Activated gamma-delta T cell treated with Interleukin-2 at 50 U/mL for 16 hours (primary cell): ENCODE results near the gene ORAI3.

Experiments used
- DNase-seq: peaks from one replicate; pipeline ENCODE4 v3.0.0-alpha.2; 2020

ORAI3 gene

GRCh38 chr16:30948667-30949649 is at the start of gene ORAI3:
TSS of gene ORAI3 (plus strand) at chr16:30949068. CDS start at chr16:30949290, 222 bp downstream.
- peak; percentile 38 for DNase-seq

DNA sequence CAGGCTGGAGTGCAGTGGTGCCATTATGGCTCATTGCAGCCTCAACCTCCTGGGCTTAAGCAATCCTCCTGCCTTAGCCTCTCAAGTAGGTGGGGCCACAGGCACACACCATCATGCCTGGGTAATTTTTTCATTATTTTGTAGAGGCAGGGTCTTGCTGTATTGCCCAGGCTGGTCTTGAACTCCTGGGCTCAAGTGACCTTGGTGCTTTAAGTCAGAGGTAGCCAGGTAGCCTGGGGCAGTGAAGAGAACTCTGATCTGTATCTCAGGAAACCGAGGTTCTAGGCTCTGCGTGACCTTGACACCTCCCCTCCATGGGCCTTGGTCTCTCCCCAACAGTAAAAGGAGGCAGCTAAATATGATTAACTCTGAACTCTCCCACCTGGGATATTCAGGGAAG is 49.1 kb upstream of the ORAI3 start:
- DNase-seq, result no peak

- no peak for DNase-seq
Measured at GRCh38 chr16:30900588-30900987, 48.3 kb upstream of the ORAI3 start.

GRCh38 chr16:30901201-30902028 is 47.5 kb upstream of the ORAI3 start:
- DNase-seq, result no peak

DNA sequence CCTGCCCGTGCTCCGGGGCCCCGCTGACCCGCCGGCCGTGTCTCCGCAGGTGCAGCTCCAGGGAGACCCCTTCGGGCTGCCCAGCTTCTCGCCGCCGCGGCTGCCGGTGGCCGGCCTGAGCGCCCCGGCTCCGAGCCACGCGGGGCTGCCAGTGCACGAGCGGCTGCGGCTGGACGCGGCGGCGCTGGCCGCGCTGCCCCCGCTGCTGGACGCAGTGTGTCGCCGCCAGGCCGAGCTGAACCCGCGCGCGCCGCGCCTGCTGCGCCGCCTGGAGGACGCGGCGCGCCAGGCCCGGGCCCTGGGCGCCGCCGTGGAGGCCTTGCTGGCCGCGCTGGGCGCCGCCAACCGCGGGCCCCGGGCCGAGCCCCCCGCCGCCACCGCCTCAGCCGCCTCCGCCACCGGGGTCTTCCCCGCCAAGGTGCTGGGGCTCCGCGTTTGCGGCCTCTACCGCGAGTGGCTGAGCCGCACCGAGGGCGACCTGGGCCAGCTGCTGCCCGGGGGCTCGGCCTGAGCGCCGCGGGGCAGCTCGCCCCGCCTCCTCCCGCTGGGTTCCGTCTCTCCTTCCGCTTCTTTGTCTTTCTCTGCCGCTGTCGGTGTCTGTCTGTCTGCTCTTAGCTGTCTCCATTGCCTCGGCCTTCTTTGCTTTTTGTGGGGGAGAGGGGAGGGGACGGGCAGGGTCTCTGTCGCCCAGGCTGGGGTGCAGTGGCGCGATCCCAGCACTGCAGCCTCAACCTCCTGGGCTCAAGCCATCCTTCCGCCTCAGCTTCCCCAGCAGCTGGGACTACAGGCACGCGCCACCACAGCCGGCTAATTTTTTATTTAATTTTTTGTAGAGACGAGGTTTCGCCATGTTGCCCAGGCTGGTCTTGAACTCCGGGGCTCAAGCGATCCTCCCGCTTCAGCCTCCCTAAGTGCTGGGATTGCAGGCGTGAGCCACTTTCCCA is 46.6 kb upstream of the ORAI3 start:
- peak; percentile 54 for DNase-seq

- DNase-seq, result no peak
Measured at GRCh38 chr16:30903002-30903401, 45.9 kb upstream of the ORAI3 start.

DNA sequence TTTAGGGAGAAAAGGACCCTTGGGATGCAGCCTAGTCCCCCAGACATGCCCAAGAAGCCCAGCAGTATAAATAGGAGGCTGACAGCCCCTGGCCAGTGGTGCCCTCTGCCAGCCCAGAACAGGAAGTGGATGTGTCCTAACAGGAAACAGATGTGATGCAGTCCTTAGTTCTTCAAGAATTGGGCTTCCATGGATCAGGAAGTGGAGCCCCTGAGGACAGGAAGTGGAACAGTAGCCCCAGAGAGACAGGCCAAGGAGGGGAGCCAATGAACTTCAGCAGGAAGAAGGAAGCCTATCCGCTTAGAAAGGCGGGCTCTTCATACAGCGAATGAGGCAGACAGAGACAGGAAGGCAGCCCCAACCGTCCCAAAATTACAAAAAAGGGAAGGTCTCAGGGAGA is 45.3 kb upstream of the ORAI3 start:
- no peak for DNase-seq

DNA sequence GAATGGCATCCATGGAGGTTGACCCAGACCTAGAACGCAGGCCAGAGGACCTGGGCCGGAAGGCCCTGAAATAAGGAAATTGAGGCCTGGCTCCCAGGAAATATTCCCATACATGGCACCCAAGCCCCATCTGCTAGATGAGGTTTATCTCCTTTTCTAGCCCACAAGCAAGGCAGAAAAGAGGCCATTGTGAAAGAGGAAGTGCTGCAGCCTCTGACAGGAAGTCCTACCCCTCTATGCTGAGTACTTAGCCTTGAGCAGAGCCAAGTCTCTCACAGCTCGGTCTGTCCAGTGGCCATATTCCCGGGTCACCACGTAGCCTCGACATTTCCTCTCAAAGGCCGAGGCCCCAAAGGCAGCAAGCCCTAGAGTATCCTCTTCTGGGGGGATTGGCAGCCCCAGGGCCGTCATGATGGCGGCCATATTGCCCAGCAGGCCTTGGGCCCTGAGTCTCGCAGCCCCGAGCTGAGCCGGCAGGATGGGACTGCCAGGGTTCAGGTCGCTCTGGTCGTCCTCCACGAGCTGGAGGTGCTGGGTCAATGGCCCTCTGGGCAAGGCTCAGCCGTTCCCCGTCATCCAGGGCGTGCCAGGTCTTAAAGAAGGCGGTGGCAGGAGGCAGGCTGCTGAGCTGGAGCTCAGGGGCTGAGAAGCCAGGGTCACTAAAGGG is 44.6 kb upstream of the ORAI3 start:
- no peak for DNase-seq

- DNase-seq, result no peak
Measured at GRCh38 chr16:30907064-30907463, 41.8 kb upstream of the ORAI3 start.

GRCh38 chr16:30910427-30911029 is 38.3 kb upstream of the ORAI3 start:
- DNase-seq, result no peak

- DNase-seq, result no peak
Measured at GRCh38 chr16:30912794-30913412, 36.0 kb upstream of the ORAI3 start.

DNA sequence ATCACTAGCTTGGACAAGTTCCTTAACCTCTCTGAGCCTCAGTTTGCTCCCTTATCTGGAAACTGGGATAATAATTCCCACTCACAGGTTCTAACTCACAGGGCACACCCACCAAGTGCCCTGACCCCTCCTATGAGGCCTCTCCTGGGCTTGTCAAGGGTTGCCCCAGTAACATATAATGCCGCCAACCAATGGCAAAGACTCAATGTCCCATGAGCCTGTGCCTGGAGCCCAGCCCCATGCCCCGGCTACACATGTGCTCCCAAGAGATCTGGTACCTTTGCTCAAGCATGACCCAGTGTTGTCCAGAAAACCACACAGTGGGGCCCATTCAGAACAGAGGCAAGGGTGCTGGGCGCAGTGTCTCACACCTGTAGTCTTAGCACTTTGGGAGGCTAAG is 34.0 kb upstream of the ORAI3 start:
- no peak for DNase-seq

- no peak for DNase-seq
Measured at GRCh38 chr16:30918614-30919013, 30.3 kb upstream of the ORAI3 start.

DNA sequence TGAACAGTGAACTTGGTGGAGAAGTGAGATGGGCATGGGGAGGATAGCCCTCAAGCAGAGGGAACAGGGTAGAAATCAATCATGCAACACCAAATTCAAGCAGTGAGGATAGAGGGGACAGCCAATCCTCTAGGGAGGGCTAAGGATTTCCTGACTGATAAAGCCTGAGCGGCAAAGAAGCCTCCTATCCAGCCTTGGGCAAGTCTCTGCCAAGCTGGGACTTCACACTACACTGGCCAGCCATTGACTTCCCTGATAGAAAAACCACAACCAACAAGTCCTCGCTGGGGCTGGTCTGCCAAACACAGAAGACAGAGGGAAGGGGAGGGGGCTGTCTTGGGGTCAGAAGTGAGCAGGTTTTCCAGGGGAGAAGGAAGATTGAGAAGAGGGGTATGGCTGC is 28.0 kb upstream of the ORAI3 start:
- no peak for DNase-seq

GRCh38 chr16:30921459-30921747 is 27.5 kb upstream of the ORAI3 start:
- DNase-seq, result no peak

DNA sequence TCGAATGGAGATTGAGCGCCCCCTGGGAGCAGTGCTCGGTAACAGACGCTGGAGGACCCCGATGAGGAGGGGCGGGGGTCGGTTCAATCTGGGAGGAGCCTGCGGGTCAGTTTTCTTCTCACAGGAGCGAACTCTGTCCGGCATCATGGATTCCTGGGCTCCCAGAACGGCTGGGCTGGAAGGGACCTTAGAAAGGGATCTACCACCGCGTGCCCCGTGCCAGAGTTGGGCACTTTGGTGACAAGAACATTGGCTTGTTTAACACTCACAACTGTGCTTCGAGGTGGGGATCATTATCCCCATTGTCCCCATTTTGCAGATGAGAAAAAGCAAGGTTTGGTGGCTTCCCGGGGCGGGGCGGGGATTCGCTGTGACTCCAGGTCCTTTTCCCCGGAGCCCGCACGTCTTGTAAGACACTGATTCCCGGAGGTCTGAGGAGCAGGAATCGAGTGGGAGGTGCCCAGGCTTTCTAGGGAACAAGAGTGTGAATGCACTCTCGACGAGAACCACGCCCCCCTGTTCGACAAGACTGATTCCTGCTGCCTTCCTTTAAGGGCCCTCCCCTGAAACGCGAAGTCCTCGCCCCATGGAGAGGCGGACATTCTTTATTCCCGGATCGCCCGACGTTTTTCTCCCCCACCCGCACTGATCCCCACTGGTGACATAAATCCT is 27.0 kb upstream of the ORAI3 start:
- peak; percentile 91 for DNase-seq

GRCh38 chr16:30922420-30922959 is 26.4 kb upstream of the ORAI3 start:
- peak; percentile 100 for DNase-seq

DNA sequence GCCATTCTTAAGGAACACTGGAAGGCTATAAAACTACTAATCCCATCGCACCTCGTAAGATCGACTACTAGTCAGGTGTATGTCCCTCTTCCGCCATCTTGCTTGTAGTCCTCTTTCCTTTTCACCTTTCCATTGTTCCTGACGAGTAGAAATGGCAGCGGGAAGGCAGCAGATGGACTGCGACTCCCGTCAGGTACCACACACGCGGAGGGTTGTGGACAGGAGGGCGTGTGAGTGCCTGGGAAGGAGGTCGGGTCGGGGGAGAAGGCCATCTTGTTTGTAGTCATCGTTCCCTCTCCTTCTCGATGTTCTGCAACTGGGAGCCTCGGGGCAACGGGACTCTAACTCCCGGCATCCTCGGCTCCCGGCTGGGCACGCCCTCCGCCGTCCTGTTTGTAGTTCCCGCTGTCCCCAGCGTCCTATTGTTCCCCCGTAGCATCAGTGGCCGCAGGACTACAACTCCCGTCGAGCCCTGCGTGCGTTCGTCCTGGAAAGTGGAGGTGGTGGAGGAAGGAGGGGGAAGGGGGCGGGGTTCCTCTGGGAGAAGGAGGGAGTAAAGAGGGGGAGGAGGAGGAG is 25.8 kb upstream of the ORAI3 start:
- peak; percentile 94 for DNase-seq

- no peak for DNase-seq
Measured at GRCh38 chr16:30923554-30924075, 25.3 kb upstream of the ORAI3 start, which contains the start of gene FBXL19. TSS of gene FBXL19 (plus strand) at chr16:30923572. CDS start at chr16:30925755, 2,183 bp downstream.
